Measurements from ENCODE around the gene PLA2G2D. TPM values are rescaled to one million over a fixed set of nuclear protein-coding genes. Genes with fewer than 3 reads are reported as not detected.

The PLA2G2D gene
- total RNA-seq, 1 experiment from 2014 or later, result not detected

DNA sequence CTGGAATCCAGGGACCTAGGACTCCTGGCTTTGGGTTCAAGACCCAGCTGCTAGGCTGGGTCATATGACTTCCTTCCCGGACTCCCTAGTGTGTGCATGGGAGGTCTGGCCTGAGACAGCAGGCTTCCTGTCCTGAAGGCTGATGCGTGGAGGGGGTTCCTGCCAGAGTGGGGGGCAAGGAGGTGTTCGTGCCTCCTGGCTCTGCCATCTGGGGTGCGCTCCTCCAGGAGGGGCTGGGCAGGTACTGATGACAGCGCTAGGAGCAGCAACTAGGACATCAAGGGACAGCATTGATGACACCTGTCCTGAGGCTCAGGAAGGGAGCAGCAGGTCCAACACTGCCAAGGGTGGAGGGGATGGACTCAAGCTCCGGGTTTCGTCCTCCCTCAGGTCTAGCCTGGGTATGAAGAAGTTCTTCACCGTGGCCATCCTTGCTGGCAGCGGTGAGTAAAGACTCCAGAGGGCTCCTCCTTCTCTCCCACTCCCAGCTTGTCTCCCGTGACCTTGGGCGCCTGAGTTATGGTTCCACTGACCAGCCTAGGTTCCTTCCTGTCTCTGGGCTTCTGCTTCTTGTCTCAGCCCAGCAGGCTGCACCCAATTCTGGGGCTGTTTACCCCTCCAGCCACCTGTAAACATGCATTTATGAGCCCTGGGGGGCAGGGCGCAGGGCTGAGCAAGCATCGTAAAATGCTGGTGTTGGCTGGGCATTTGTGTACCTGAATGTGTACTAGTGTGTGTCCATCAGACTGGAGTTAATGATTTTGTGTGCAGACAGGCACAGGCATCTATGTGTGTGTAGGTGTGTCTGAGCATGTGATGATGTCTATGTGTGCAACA, 20.7 kb upstream of the PLA2G2D start:
- H3K56ac ChIP-seq (ENCODE audit: insufficient read length, low read depth, low read length), result no peak overlapping the region
- H2BK12ac ChIP-seq (ENCODE audit: insufficient read length, low read depth, low read length), result no peak overlapping the region
- no peaks in the 10 kb centered on the region for H3K79me2 ChIP-seq (ENCODE audit: insufficient read depth, low read length)
- no peak overlapping the region for H3K4ac ChIP-seq (ENCODE audit: low read depth, low read length)
- no CpG with 5 or more reads among the region's 13 CpGs for WGBS (ENCODE audit: extremely low coverage, insufficient read length, low lambda C conversion rate)
- H2BK120ac ChIP-seq (ENCODE audit: low read depth, low read length, poor library complexity, severe bottlenecking), result no peak overlapping the region
- no peaks in the 10 kb centered on the region for H3K27me3 ChIP-seq (ENCODE audit: insufficient read depth, low read length)
- no peaks in the 10 kb centered on the region for H3K79me1 ChIP-seq (ENCODE audit: insufficient read depth, low read depth, low read length, poor library complexity, severe bottlenecking)
- H3K27ac ChIP-seq (ENCODE audit: insufficient read length, low read depth, low read length), result no peak overlapping the region
- H3K18ac ChIP-seq (ENCODE audit: insufficient read length, low read depth, low read length), result no peak overlapping the region
- DNase-seq, result no peak
- no peak overlapping the region for H3K4me2 ChIP-seq (ENCODE audit: insufficient read depth, insufficient read length, low read length)
- no peak overlapping the region for H2AFZ ChIP-seq (ENCODE audit: low read length)
- no peak overlapping the region; a peak in 1 of 7 replicates for H3K27ac Mint-ChIP-seq
- no peaks in the 10 kb centered on the region for H3K36me3 Mint-ChIP-seq (ENCODE audit: insufficient read depth in 1 of 3, low read depth in 3 of 3)
- H2BK5ac ChIP-seq (ENCODE audit: insufficient read length, low read length), result no peak overlapping the region
- H4K91ac ChIP-seq (ENCODE audit: insufficient read length, low read depth, low read length), result no peak overlapping the region
- no peak overlapping the region for H2AK5ac ChIP-seq (ENCODE audit: insufficient read length, low read length)
- no peak overlapping the region for H3K14ac ChIP-seq (ENCODE audit: insufficient read depth, low read length)
- no peak overlapping the region for H4K5ac ChIP-seq (ENCODE audit: insufficient read length, low read depth, low read length)
- H2BK15ac ChIP-seq (ENCODE audit: low read depth, low read length), result no peak overlapping the region
- no peak overlapping the region for H2BK20ac ChIP-seq (ENCODE audit: low read depth, low read length, poor library complexity, severe bottlenecking)
- no peaks in the 10 kb centered on the region for H3K23me2 ChIP-seq (ENCODE audit: insufficient read length, low read depth, low read length, poor library complexity, severe bottlenecking)
- no peak overlapping the region for H3K9ac ChIP-seq (ENCODE audit: extremely low read depth, insufficient read length, low read length)
- peaks cover 0 to 7% of the 10 kb centered on the region in 2 experiments; a peak in 1 of 4 replicates for H3K4me1 Mint-ChIP-seq
- H3K27me3 Mint-ChIP-seq (ENCODE audit: low read depth), result peaks cover 2% of the 10 kb centered on the region
- H3K9me3 ChIP-seq (ENCODE audit: control insufficient read depth, low read depth, low read length), result no peaks in the 10 kb centered on the region
- no peak overlapping the region for H3T11ph ChIP-seq (ENCODE audit: low read length)
- TF ChIP-seq, protein P1, sequence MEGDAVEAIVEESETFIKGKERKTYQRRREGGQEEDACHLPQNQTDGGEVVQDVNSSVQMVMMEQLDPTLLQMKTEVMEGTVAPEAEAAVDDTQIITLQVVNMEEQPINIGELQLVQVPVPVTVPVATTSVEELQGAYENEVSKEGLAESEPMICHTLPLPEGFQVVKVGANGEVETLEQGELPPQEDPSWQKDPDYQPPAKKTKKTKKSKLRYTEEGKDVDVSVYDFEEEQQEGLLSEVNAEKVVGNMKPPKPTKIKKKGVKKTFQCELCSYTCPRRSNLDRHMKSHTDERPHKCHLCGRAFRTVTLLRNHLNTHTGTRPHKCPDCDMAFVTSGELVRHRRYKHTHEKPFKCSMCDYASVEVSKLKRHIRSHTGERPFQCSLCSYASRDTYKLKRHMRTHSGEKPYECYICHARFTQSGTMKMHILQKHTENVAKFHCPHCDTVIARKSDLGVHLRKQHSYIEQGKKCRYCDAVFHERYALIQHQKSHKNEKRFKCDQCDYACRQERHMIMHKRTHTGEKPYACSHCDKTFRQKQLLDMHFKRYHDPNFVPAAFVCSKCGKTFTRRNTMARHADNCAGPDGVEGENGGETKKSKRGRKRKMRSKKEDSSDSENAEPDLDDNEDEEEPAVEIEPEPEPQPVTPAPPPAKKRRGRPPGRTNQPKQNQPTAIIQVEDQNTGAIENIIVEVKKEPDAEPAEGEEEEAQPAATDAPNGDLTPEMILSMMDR (conservative IDR thresholded peaks at IDR 0.05), result no peak
- H3K23ac ChIP-seq (ENCODE audit: insufficient read length, low read depth, low read length), result no peak overlapping the region
- H3K4me1 ChIP-seq (ENCODE audit: insufficient read depth, low read length), result no peaks in the 10 kb centered on the region
- H3K4me3 Mint-ChIP-seq, result no peak overlapping the region
- H3K9me3 Mint-ChIP-seq, result no peaks in the 10 kb centered on the region; a peak in 1 of 5 replicates
- H4K20me1 ChIP-seq (ENCODE audit: control insufficient read depth, insufficient read depth, insufficient read length), result no peaks in the 10 kb centered on the region
- H4K8ac ChIP-seq (replicated peaks; ENCODE audit: insufficient read length, low read depth, low read length), result no peak overlapping the region

Measured in H9 (cell line).